NT2/D1 (cell line): ENCODE data around the gene SH3PXD2B.

Experiments
- SUZ12 ChIP-seq: IDR thresholded peaks from 2 replicates; pipeline ENCODE4 v1.6.1; 2011; ENCODE audit not compliant: insufficient read length, insufficient read depth; ENCODE audit errors: extremely low read depth
- YY1 ChIP-seq: IDR thresholded peaks from 2 replicates; pipeline ENCODE4 v1.6.1; 2011; ENCODE audit not compliant: insufficient read length, insufficient read depth
- ZNF274 ChIP-seq: IDR thresholded peaks from 2 replicates; pipeline ENCODE4 v1.6.1; 2011; ENCODE audit warnings: mild to moderate bottlenecking, low read depth, low read length

DNA sequence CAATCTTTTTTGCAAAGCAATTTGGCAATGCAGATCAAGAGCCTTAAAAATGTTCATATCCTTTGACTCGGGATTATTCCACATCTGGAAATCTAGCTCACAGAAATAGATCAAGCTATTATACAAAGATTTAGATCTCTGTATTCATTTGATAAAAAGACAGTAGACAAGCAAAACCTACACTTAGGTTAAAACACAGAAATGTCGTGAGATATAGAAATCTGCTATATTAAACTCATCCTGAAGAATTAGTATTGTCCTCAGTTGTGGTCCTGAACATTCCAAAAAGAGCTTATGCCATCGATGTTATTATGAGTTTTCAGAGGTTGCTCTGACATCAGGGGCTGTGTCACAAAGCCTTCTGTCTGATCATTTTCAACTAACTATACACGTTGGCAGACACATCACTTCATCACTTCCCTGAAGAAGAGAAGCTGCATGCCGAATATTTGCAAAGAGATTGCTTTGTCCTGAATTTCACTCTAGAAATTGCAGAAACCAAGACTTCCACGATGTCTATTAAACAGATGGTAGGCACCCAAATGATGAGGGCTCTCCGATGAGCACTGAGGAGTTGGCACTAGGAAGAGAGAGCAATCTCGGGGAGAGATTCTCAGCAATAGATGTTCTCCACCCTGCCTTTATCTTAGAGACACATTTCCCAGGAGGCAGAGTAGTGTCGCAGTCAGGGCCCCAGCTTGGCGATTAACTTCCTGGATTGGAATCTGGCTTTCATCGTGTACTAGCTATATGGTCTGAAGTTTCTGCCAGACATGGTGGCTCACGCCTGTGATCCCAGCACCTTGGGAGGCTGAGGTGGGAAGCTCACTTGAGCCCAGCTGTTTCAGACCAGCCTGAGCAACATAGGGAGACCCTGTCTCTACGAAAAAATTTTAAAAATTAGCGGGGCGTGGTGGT lies 168.8 kb downstream of the SH3PXD2B start:
- no peak for TF ChIP-seq YY1
- no peak for TF ChIP-seq SUZ12
- TF ChIP-seq ZNF274, result no peak
